Measurements from ENCODE around the gene BTF3L4. TPM values are rescaled to one million over a fixed set of nuclear protein-coding genes. Genes with fewer than 3 reads are reported as not detected.
"Not testable (repeated sequence)": the region's sequence is repeated elsewhere in the genome, so short reads cannot be mapped to it uniquely, and the experiment has no call there.

Gene BTF3L4
- polyA plus RNA-seq, 2 of the 4 experiments (the other 2 are of a cell fraction): 47.4 to 63.8 TPM

DNA sequence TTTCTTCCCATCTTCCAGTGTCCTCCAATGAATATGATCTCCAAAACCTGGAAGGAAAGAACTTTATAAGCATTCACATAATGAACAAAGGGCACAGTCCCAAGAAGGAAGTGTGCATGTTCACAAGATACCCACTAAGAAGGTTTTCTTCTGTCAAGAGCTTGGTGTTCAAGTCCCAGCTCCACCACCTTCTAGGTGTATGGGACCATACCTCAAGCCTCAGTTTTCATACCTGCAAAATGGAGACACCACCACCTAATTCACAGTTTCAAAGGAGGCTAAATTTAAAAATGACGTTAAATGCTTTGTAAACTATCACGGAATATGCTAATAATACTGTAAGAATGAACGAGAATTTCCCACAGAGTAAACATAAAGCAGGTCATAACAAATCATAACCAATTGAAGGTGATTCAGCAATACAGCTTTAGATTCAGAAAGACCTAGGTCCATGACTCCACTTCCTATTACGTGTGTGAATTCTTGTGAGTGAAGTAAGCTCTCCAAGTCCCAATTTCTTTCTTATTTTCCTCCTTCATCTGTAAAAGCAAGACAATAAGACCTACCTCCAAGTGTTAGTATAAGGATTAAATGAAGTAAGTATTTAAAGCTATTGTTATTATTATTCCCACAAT, 14.4 kb upstream of the BTF3L4 start:
- ATAC-seq (no peak), DNase-seq (ENCODE audit: low read depth in 1 of 2, low spot score in 1 of 2) (no peak), FAIRE-seq (no peak)
- Histone ChIP-seq H3K9me3 (no peaks in the 10 kb centered on the region), H3K4me3 (no peak overlapping the region), H3K27ac (no peak overlapping the region), H3K4me1 (peaks cover 14% of the 10 kb centered on the region), H3K4me2 (no peak overlapping the region)
- CTCF ChIA-PET: interaction anchor here (0.6 kb wide), 1 partner anchor 112 kb away, joined by 3 read pairs; no protein-coding TSS in a partner anchor
- TF ChIP-seq GATA3 (IDR thresholded peaks at IDR 0.05; ENCODE audit: borderline replicate concordance): no peak
- TF ChIP-seq ZSCAN20 (CRISPR knock-in tag; IDR thresholded peaks at IDR 0.05): no peak
- TF ChIP-seq, protein P1, sequence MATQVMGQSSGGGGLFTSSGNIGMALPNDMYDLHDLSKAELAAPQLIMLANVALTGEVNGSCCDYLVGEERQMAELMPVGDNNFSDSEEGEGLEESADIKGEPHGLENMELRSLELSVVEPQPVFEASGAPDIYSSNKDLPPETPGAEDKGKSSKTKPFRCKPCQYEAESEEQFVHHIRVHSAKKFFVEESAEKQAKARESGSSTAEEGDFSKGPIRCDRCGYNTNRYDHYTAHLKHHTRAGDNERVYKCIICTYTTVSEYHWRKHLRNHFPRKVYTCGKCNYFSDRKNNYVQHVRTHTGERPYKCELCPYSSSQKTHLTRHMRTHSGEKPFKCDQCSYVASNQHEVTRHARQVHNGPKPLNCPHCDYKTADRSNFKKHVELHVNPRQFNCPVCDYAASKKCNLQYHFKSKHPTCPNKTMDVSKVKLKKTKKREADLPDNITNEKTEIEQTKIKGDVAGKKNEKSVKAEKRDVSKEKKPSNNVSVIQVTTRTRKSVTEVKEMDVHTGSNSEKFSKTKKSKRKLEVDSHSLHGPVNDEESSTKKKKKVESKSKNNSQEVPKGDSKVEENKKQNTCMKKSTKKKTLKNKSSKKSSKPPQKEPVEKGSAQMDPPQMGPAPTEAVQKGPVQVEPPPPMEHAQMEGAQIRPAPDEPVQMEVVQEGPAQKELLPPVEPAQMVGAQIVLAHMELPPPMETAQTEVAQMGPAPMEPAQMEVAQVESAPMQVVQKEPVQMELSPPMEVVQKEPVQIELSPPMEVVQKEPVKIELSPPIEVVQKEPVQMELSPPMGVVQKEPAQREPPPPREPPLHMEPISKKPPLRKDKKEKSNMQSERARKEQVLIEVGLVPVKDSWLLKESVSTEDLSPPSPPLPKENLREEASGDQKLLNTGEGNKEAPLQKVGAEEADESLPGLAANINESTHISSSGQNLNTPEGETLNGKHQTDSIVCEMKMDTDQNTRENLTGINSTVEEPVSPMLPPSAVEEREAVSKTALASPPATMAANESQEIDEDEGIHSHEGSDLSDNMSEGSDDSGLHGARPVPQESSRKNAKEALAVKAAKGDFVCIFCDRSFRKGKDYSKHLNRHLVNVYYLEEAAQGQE (IDR thresholded peaks at IDR 0.05): no peak
- no peak for TF ChIP-seq MYC (IDR thresholded peaks at IDR 0.05; ENCODE audit: borderline replicate concordance, low read length)
- no peak for TF ChIP-seq EHMT2 (IDR thresholded peaks at IDR 0.05; ENCODE audit: low read depth)
- POLR2A ChIA-PET: interaction anchor here (0.7 kb wide), 1 partner anchor 13 kb away, joined by 3 read pairs; the partner anchor contains the start of gene TXNDC12
- WGBS (ENCODE audit: missing lambda C conversion rate): 91% methylated on average over 4 of the region's 4 CpGs

- H3K4me2 ChIP-seq: no peak overlapping the region
- H3K4me3 ChIP-seq: no peak overlapping the region
- TF ChIP-seq, protein P2, sequence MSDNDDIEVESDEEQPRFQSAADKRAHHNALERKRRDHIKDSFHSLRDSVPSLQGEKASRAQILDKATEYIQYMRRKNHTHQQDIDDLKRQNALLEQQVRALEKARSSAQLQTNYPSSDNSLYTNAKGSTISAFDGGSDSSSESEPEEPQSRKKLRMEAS (IDR thresholded peaks at IDR 0.05): no peak
- TF ChIP-seq CEBPB (IDR thresholded peaks at IDR 0.05) (no peak), ZSCAN20 (CRISPR knock-in tag; IDR thresholded peaks at IDR 0.05) (no peak), RARB (CRISPR knock-in tag; IDR thresholded peaks at IDR 0.05) (no peak), EHF (CRISPR knock-in tag; IDR thresholded peaks at IDR 0.05) (no peak), CHD2 (IDR thresholded peaks at IDR 0.05; ENCODE audit: low read length, partially characterized antibody) (no peak), EHMT2 (IDR thresholded peaks at IDR 0.05; ENCODE audit: low read depth) (no peak), JUN (IDR thresholded peaks at IDR 0.05) (no peak), HOXB5 (CRISPR knock-in tag; IDR thresholded peaks at IDR 0.05) (no peak), POLR2A (IDR thresholded peaks at IDR 0.05; ENCODE audit: low read length) (no peak), RNF2 (IDR thresholded peaks at IDR 0.05; ENCODE audit: borderline replicate concordance, low read depth) (no peak), CBX8 (IDR thresholded peaks at IDR 0.05) (no peak), GATA3 (IDR thresholded peaks at IDR 0.05; ENCODE audit: borderline replicate concordance) (no peak), HES2 (IDR thresholded peaks at IDR 0.05) (no peak), HOXB13 (CRISPR knock-in tag; IDR thresholded peaks at IDR 0.05; ENCODE audit: low read depth) (no peak)
- TF ChIP-seq, protein P3, sequence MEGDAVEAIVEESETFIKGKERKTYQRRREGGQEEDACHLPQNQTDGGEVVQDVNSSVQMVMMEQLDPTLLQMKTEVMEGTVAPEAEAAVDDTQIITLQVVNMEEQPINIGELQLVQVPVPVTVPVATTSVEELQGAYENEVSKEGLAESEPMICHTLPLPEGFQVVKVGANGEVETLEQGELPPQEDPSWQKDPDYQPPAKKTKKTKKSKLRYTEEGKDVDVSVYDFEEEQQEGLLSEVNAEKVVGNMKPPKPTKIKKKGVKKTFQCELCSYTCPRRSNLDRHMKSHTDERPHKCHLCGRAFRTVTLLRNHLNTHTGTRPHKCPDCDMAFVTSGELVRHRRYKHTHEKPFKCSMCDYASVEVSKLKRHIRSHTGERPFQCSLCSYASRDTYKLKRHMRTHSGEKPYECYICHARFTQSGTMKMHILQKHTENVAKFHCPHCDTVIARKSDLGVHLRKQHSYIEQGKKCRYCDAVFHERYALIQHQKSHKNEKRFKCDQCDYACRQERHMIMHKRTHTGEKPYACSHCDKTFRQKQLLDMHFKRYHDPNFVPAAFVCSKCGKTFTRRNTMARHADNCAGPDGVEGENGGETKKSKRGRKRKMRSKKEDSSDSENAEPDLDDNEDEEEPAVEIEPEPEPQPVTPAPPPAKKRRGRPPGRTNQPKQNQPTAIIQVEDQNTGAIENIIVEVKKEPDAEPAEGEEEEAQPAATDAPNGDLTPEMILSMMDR (IDR thresholded peaks at IDR 0.05): no peak
- TF ChIP-seq, protein P1 (IDR thresholded peaks at IDR 0.05): no peak
- FAIRE-seq: no peak
- 95% methylated on average over 2 of the region's 2 CpGs for WGBS (ENCODE audit: missing lambda C conversion rate)
- H3K4me1 ChIP-seq: no peaks in the 10 kb centered on the region
- no peaks in the 10 kb centered on the region for H3K9me3 ChIP-seq
- ChIA-PET CTCF (no interaction called here), POLR2A (no interaction called here)
- H3K27ac ChIP-seq: no peak overlapping the region
- no peak for ATAC-seq
- DNase-seq (ENCODE audit: low read depth in 1 of 2, low spot score in 1 of 2): no peak
Measured at GRCh38 chr1:52045236-52045635, 10.9 kb upstream of the BTF3L4 start.

DNA sequence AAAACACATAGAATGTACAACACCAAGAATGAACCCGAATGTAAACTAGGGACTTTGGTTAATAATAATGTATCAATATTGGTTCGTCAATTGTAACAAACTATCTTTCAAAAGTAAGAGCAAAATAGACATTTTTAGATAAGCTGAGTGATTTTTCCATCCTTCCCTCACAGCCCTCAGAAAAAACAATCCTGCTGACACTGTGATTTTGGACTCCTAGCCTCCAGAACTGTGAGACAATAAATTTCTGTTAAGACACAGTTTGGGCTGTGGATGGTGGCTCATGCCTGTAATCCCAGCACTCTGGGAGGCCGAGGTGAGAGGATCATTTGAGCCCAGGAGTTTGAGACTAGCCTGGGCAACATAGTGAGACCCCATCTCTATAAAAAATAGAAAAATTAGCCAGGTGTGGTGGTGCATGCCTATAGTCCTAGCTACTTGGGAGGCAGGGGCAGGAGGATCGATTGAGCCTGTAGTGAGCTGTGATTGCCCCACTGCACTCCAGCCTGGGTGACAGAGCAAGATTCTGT, 10.4 kb upstream of the BTF3L4 start:
- POLR2A ChIA-PET; H3K4me2 ChIP-seq; H3K27ac ChIP-seq; CTCF ChIA-PET; DNase-seq (ENCODE audit: low read depth in 1 of 2, low spot score in 1 of 2); H3K9me3 ChIP-seq; FAIRE-seq; H3K4me3 ChIP-seq; ATAC-seq; H3K4me1 ChIP-seq: not testable (repeated sequence)
- WGBS (ENCODE audit: missing lambda C conversion rate): 89% methylated on average over 4 of the region's 4 CpGs

GRCh38 chr1:52049337-52049736, 6.8 kb upstream of the BTF3L4 start:
- ATAC-seq; H3K27ac ChIP-seq; H3K9me3 ChIP-seq; DNase-seq (ENCODE audit: low read depth in 1 of 2, low spot score in 1 of 2); H3K4me2 ChIP-seq; POLR2A ChIA-PET; FAIRE-seq; H3K4me3 ChIP-seq; H3K4me1 ChIP-seq: not testable (repeated sequence)
- WGBS (ENCODE audit: missing lambda C conversion rate): 95% methylated on average over 4 of the region's 4 CpGs
- CTCF ChIA-PET: interaction anchor here (1.1 kb wide), 1 partner anchor 153 kb away, joined by 3 read pairs; no protein-coding TSS in a partner anchor
